Kidney (tissue), 14 donors: ENCODE results near the gene PLCB1. TPM values are rescaled to one million over a fixed set of nuclear protein-coding genes. Genes with fewer than 3 reads are reported as not detected.

Experiments used
- DNase-seq, 5 donors: peaks; one replicate each; pipeline ENCODE4 v3.0.0-alpha.2; 2013 to 2020
- FAIRE-seq: peaks from 2 replicates; lab custom pipeline; 2012; peaks lifted over from hg19 to GRCh38; lab: Jason Lieb, UNC
- H3K27ac ChIP-seq, 2 donors: one replicate each; pipeline ENCODE4 v1.7.0; 2013; ENCODE audit warnings: low read depth in 2 of 2, low read length in 2 of 2, inconsistent platforms in 1 of 2
- H3K27me3 ChIP-seq: one replicate; pipeline ENCODE4 v1.7.1; 2013; ENCODE audit warnings: low read length, inconsistent platforms; ENCODE audit not compliant: control insufficient read depth, insufficient read depth
- H3K36me3 ChIP-seq, 3 donors: one replicate each; pipeline versions ENCODE4 v1.7.0 to v1.7.1; 2013; ENCODE audit warnings: low read length in 3 of 3, control low read depth in 1 of 3, inconsistent platforms in 1 of 3; ENCODE audit not compliant: insufficient read depth in 3 of 3, control insufficient read depth in 2 of 3
- H3K4me1 ChIP-seq, 3 donors: one replicate each; pipeline versions ENCODE4 v1.7.0 to v1.7.1; 2013; ENCODE audit warnings: low read length in 3 of 3, inconsistent platforms in 1 of 3, low read depth in 1 of 3; ENCODE audit not compliant: control insufficient read depth in 2 of 3, insufficient read depth in 2 of 3
- H3K4me3 ChIP-seq, 3 donors: one replicate each; pipeline versions ENCODE4 v1.7.0 to v1.8.1; 2013; ENCODE audit warnings: low read length in 3 of 3, control low read depth in 1 of 3, inconsistent platforms in 1 of 3
- H3K9ac ChIP-seq, 3 donors: one replicate each; pipeline versions ENCODE4 v1.7.0 to v1.7.1; 2013; ENCODE audit warnings: low read length in 3 of 3, control low read depth in 1 of 3, inconsistent platforms in 1 of 3
- H3K9me3 ChIP-seq, 3 donors: one replicate each; pipeline versions ENCODE4 v1.7.0 to v1.7.1; 2013; ENCODE audit warnings: low read length in 3 of 3, control low read depth in 1 of 3, inconsistent platforms in 1 of 3; ENCODE audit not compliant: control insufficient read depth in 2 of 3, insufficient read depth in 1 of 3
- intact Hi-C: fragments of 100-400 bp; cut with DNase I; formaldehyde crosslinking; loops from one replicate; pipeline ENCODE4 v1.11.1; 2022
- polyA plus RNA-seq: library from polyadenylated mRNA; stranded (reverse); fragments of 350-450 nt; fragmentation: Illumina TruSeq; extraction: RNeasy Lipid Tissue Mini Kit (QIAGEN cat#74804); gene quantifications from one replicate; pipeline ENCODE4 v1.2.3, GENCODE V29; 2014; ENCODE audit warnings: low read depth, low replicate concordance; ENCODE audit not compliant: insufficient read depth
- total RNA-seq: library from RNA; stranded (reverse); fragmentation: NEBNext Ultra II Directional; extraction: Animal tissue kit (Norgen Biotek cat#: 25700); gene quantifications from one replicate; pipeline ENCODE4 v1.2.1, GENCODE V29; 2021
- TF ChIP-seq, protein P1 (sequence below): IDR thresholded peaks from 3 replicates; pipeline ENCODE4 v1.5.1; 2012; ENCODE audit warnings: mild to moderate bottlenecking, moderate library complexity, borderline replicate concordance; ENCODE audit not compliant: insufficient read depth; ENCODE audit errors: extremely low read depth
- donor health status: control.
- donor health status: control.
- donor health status: control.
- donor health status: control.
- donor health status: control.
- donor health status: DM: yes; HTN: yes; CAD: no.
- donor health status: Normal renal cell carcinoma (clear cell type).

The PLCB1 gene
- total and polyA plus RNA-seq, 2 donors from 2014 or later: 9.4 to 107 TPM

DNA sequence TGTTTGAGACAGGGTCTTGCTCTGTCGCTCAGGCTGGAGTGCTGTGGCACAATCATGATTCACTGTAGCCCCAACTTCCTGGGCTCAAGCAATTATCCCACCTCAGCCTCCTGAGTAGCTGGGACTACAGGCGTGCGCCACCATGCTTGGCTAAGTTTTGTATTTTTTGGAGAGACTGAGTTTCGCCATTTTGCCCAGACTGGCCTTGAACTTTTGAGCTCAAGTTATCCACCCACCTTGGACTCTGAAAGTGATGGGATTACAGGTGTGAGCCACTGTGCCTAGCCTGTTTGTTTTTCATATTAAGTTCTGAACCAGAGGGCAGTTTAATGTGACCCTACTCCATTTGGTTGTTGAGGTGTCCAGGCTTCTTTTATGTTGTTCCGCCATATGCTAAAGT, 194.8 kb downstream of the PLCB1 start:
- Histone ChIP-seq H3K4me3 (no peak overlapping the region), H3K9me3 (no peaks in the 10 kb centered on the region), H3K36me3 (no peaks in the 10 kb centered on the region), H3K9ac (no peak overlapping the region), H3K4me1 (peaks cover 0 to 5% (median 5%) of the 10 kb centered on the region in 3 donors), H3K27me3 (no peaks in the 10 kb centered on the region), H3K27ac (no peak overlapping the region)
- intact Hi-C loops: no loop called here
- TF ChIP-seq, protein P1, sequence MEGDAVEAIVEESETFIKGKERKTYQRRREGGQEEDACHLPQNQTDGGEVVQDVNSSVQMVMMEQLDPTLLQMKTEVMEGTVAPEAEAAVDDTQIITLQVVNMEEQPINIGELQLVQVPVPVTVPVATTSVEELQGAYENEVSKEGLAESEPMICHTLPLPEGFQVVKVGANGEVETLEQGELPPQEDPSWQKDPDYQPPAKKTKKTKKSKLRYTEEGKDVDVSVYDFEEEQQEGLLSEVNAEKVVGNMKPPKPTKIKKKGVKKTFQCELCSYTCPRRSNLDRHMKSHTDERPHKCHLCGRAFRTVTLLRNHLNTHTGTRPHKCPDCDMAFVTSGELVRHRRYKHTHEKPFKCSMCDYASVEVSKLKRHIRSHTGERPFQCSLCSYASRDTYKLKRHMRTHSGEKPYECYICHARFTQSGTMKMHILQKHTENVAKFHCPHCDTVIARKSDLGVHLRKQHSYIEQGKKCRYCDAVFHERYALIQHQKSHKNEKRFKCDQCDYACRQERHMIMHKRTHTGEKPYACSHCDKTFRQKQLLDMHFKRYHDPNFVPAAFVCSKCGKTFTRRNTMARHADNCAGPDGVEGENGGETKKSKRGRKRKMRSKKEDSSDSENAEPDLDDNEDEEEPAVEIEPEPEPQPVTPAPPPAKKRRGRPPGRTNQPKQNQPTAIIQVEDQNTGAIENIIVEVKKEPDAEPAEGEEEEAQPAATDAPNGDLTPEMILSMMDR: no peak
- FAIRE-seq: no peak
- DNase-seq: no peak

DNA sequence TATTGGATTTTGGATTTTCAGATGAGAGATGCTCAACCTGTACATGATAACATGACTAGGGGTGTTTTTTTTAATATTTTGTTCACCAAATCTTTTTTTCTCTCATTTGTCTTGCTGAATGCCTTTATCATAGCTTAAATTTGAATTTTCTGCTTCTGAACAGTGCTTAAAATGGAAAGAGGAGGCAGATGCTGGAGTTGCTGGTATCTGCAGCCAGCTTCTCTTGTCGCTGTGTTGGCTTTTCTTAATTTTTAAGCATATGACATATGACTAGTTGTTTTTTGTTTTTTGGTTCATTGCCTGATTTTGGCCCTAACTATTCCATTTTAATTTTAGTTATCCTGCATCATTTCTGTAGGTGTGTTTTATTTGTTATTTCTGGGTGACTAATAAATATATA, 196.1 kb downstream of the PLCB1 start:
- peaks cover 0 to 5% (median 5%) of the 10 kb centered on the region in 3 donors for H3K4me1 ChIP-seq
- no peak overlapping the region for H3K27ac ChIP-seq
- FAIRE-seq: no peak
- H3K36me3 ChIP-seq: no peaks in the 10 kb centered on the region
- no peaks in the 10 kb centered on the region for H3K9me3 ChIP-seq
- H3K4me3 ChIP-seq: no peak overlapping the region
- DNase-seq: no peak
- H3K27me3 ChIP-seq: no peaks in the 10 kb centered on the region
- TF ChIP-seq, protein P1: no peak
- intact Hi-C loops: no loop called here
- no peak overlapping the region for H3K9ac ChIP-seq

DNA sequence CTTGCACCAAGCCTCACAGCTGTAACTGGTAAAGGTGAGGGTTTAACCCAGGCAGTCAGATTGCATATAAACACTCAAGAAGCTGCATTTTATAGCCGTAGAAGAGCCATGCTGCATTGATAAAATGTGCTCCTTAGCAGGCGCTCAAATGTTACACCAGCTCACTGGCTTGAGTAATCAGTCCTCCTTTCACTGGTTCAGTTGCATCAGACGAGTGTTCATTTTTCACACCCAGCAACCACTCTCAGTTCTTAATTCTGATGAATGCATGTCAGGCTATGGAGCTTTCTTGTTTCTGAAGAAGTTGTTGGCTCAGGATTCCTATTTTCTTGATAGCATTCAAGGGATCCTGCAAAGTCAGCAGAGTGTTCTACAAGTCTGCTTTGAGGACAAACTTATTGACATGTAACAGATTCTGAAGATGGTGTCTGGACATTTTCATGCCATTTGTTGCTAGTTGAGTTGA, 198.3 kb downstream of the PLCB1 start:
- Histone ChIP-seq H3K9me3 (no peaks in the 10 kb centered on the region), H3K4me3 (no peak overlapping the region), H3K4me1 (peaks cover 0 to 5% (median 3%) of the 10 kb centered on the region in 3 donors), H3K9ac (no peak overlapping the region), H3K27me3 (no peaks in the 10 kb centered on the region), H3K27ac (no peak overlapping the region), H3K36me3 (no peaks in the 10 kb centered on the region)
- DNase-seq: no peak
- TF ChIP-seq, protein P1: no peak
- FAIRE-seq: no peak
- intact Hi-C loops: no loop called here
